NCI-H345 (cell line): Measurements from ENCODE around the gene FAM131C.
A peak's percentile ranks its signal among the peaks of the same experiment; 100 is the strongest.
"Not testable (repeated sequence)": the region's sequence is repeated elsewhere in the genome, so short reads cannot be mapped to it uniquely, and the experiment has no call there.

Experiments used
- DNase-seq: peaks from one replicate; lab custom pipeline; 2025; lab: John Stamatoyannopoulos, UW

The FAM131C gene

GRCh38 chr1:16033103-16033632, 40.3 kb downstream of the FAM131C start:
- DNase-seq: not testable (repeated sequence)

DNA sequence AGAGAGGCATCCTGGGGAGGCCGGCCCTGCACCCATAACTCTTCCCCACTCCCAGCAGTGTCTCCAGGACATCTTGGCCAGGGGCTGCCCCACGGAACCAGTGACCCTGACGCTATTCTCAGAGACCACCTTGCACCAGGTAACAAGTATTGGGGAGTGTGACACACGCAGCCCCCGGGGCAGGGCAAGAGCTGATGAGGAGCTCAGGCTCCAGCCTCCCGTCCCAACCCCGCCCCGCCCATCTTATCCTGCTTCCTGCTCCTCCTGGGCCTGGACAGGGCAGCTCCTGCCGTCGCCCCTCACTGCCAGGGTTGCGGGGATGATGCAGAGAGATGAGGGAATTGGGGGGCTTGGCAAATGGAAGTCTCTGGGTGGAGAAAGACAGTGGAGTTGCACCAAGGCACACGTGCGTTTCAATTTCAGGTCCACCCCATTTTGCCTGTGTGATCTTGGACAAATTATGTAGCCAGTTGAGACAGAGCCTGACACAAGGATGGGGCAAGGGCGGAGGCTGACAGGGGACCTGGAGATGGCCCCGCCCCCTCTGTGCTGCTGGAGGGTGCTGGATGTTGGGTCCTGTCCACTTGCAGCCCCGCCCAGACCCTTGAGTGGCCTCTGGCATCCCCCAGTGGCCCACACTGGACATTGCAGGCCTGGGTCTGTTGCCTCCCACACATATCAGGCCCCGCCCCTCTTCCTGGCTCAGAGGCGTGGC, 40.9 kb downstream of the FAM131C start:
- peak; percentile 30 for DNase-seq

DNA sequence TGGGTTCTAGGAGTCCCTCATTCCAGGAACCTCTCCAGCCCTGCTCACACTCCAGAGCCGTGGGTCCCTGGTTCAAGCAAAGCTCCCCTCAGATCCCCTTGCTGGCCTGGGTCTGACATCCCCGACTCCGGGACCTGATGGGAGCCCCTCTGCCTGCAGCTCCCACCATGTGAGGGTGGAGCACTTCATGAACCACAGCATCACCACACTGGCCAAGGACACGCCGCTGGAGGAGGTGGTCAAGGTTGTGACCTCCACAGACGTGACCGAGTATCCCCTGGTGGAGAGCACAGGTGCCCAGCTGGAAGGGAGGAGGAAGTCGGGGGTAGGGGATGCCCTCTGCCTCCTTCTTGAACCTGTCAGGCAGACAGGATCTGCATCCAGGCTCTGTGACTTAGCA, 41.9 kb downstream of the FAM131C start:
- no peak for DNase-seq

DNA sequence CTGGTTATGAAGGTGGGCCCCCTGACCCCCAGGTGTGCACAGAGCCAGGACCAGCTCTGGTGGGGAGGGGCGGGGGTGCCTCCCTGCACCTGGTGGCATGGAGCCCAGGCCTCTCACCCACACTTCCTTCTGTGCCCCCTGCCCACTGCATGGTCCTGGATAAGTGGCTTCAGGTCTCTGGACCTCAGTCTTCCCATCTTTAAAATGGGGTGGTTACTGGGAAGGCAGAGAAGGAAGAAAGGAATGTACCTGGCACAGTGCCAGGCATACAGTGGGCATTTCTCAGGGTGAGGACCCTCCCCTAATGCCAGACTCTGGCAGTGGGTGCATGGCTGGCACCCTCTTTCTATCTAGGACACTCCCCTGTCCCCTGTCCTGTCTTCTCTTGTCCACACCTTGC, 44.2 kb downstream of the FAM131C start:
- DNase-seq: no peak

DNA sequence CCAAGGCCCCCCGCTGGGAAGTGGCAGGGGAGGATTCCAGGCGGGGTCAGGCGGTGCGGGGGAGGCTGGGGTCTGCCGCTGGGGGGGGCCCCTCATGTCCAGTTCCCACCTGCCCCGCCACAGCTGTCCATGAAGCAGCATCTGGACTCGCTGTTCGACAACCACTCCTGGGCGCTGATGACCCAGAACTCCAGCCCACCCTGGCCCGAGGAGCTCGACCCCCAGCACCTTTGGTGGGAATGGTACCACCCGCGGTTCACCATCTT, 44.5 kb downstream of the FAM131C start:
- DNase-seq: not testable (repeated sequence)

DNA sequence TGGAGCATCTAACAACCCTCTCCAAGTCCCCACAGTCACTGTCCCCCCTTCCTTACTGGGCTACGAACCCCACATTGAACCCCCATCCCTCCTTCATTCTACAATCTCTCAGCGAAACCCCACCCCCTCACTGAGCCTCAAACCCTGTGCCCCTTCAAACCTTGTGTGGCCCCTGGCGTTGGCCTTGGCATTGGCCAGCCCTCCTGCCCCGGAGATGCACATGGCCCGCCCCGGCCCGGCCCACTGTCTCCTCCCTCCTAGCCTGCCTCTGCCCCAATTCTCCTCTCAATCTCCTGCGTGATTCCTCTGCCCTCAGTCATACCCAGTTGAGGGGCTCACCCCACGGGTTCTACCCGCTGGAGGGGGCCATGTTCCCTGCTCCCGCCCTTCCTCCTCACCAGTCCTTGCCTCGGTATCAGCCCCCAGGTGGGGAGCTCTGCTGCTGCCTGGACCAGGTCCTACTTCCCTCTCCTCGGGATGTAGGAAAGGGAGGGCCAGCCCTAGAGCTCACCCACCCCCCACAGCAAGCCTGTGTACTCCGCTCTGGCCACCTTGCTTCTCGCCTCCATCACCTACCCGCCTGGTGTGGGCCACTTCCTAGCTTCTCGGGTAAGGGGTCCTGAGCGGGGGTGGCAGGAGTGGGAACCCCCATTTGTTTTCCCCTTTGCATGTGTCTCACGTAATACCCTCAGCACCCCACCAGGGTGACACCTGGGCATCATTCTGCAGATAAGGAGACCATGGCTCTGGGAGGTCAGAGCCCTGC, 45.0 kb downstream of the FAM131C start:
- no peak for DNase-seq

GRCh38 chr1:16026723-16027484, 46.5 kb downstream of the FAM131C start:
- no peak for DNase-seq

- not testable (repeated sequence) for DNase-seq
Measured at GRCh38 chr1:16026302-16026701, 47.1 kb downstream of the FAM131C start.

- DNase-seq: no peak
Measured at GRCh38 chr1:16023050-16023653, 50.3 kb downstream of the FAM131C start.

GRCh38 chr1:16022393-16022792, 51.1 kb downstream of the FAM131C start:
- DNase-seq: no peak

- no peak for DNase-seq
Measured at GRCh38 chr1:16021681-16022080, 51.8 kb downstream of the FAM131C start, which contains the start of gene CLCNKA. CLCNKA (plus strand) TSS chr1:16022036; CDS start chr1:16022620, 584 bp downstream.

GRCh38 chr1:16020878-16021277, 52.6 kb downstream of the FAM131C start:
- not testable (repeated sequence) for DNase-seq

DNA sequence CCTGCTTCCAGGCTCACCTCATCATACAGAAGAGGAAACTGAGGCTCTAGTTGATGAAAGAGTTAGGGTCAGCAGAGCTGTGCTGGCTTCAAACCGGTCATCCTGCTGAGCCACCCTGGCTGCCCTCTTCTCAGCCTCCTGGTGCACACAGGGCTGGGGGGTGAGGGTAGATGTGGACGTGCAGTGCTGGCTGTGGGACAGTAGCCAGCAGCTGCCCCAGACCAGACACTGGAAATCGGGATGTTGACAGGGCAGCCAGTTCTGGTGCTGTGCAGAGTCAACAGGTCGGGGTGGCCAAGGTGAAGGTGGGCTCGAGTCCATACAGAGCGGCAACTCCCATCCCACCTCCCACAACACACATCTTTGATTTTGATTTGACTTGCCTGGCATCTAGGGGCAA, 53.1 kb downstream of the FAM131C start:
- no peak for DNase-seq

GRCh38 chr1:16019644-16020277, 53.7 kb downstream of the FAM131C start:
- DNase-seq: no peak

GRCh38 chr1:16018749-16019643, 54.5 kb downstream of the FAM131C start:
- no peak for DNase-seq

- no peak for DNase-seq
Measured at GRCh38 chr1:16018308-16018707, 55.1 kb downstream of the FAM131C start.

- DNase-seq: no peak
Measured at GRCh38 chr1:16017461-16018303, 55.8 kb downstream of the FAM131C start, which contains the start of gene HSPB7. HSPB7 (minus strand) TSS chr1:16018043; CDS start chr1:16017963, 80 bp downstream.

- no peak for DNase-seq
Measured at GRCh38 chr1:16017076-16017460, 56.4 kb downstream of the FAM131C start.
